MCF 10A (cell line): ENCODE data around the gene MELTF. TPM values are rescaled to one million over a fixed set of nuclear protein-coding genes. Genes with fewer than 3 reads are reported as not detected.

ENCODE experiments used
- BruUV-seq: library from RNA; stranded (reverse); fragments of 400-500 nt; replicated peaks from 2 replicates; lab custom pipeline; 2021; lab: Mats Ljungman, UMichigan
- CTCF ChIA-PET: fragments of 300-600 bp; sonication (Branson Sonifier 250); formaldehyde crosslinking; extraction: SDS; loops from one replicate; lab custom pipeline; 2021; ENCODE audit warnings: antibody characterized with exemption, inconsistent platforms; lab: Yijun Ruan, JAX
- POLR2A ChIA-PET: fragments of 300-600, 350-650 bp; sonication (Branson Sonifier 250); formaldehyde crosslinking; extraction: SDS; loops from one replicate; lab custom pipeline; 2020; ENCODE audit warnings: antibody characterized with exemption, inconsistent platforms; lab: Yijun Ruan, JAX
- DNase-seq: peaks from one replicate; pipeline ENCODE4 v3.0.0-alpha.2; 2018; ENCODE audit not compliant: unreplicated experiment
- H3K27ac Mint-ChIP-seq: one replicate; pipeline ENCODE4 v1.8.0; 2022; ENCODE audit warnings: mild to moderate bottlenecking, low read depth, mixed read lengths; ENCODE audit not compliant: unreplicated experiment
- H3K27me3 Mint-ChIP-seq: one replicate; pipeline ENCODE4 v1.8.0; 2022; ENCODE audit warnings: mixed read lengths; ENCODE audit not compliant: insufficient read depth, unreplicated experiment
- H3K36me3 Mint-ChIP-seq: one replicate; pipeline ENCODE4 v1.8.0; 2022; ENCODE audit warnings: mild to moderate bottlenecking, moderate library complexity, mixed read lengths; ENCODE audit not compliant: insufficient read depth, unreplicated experiment
- H3K4me1 Mint-ChIP-seq: one replicate; pipeline ENCODE4 v1.8.0; 2022; ENCODE audit warnings: mixed read lengths; ENCODE audit not compliant: insufficient read depth, unreplicated experiment
- H3K4me3 Mint-ChIP-seq: one replicate; pipeline ENCODE4 v1.8.0; 2022; ENCODE audit warnings: mild to moderate bottlenecking, moderate library complexity, mixed read lengths; ENCODE audit not compliant: unreplicated experiment
- H3K9me3 Mint-ChIP-seq: one replicate; pipeline ENCODE4 v1.8.0; 2022; ENCODE audit warnings: mixed read lengths; ENCODE audit not compliant: unreplicated experiment
- intact Hi-C: fragments of 100-400 bp; cut with micrococcal nuclease; formaldehyde crosslinking; loops from 2 replicates; pipeline ENCODE4 v1.14.1; 2022
- total RNA-seq: library from RNA; stranded (reverse); gene quantifications from 2 replicates; pipeline ENCODE4 v1.2.3, GENCODE V29; 2022
- TF ChIP-seq, protein P1 (sequence below): fragments of 200-600 bp; IDR thresholded peaks from one replicate; pipeline ENCODE4 v1.8.0; 2022; ENCODE audit warnings: antibody characterized with exemption, mild to moderate bottlenecking; ENCODE audit not compliant: unreplicated experiment

The MELTF gene
- total RNA-seq, 1 experiment from 2014 or later = 9.1 TPM

- peaks cover 5% of the 10 kb centered on the region for H3K36me3 Mint-ChIP-seq
- ChIA-PET CTCF (no interaction called here), POLR2A (interaction anchor here (3.8 kb wide), 1 partner anchor 25 kb away, joined by 30 read pairs; the partner anchor contains the start of gene NCBP2)
- H3K27me3 Mint-ChIP-seq = no peaks in the 10 kb centered on the region
- H3K4me1 Mint-ChIP-seq = no peaks in the 10 kb centered on the region
- intact Hi-C loops = no loop called here
- H3K4me3 Mint-ChIP-seq = peak overlapping the region; percentile 73
- no peaks in the 10 kb centered on the region for H3K9me3 Mint-ChIP-seq
- TSS peak; percentile 34 for BruUV-seq
- no peak for DNase-seq
- TF ChIP-seq, protein P1, sequence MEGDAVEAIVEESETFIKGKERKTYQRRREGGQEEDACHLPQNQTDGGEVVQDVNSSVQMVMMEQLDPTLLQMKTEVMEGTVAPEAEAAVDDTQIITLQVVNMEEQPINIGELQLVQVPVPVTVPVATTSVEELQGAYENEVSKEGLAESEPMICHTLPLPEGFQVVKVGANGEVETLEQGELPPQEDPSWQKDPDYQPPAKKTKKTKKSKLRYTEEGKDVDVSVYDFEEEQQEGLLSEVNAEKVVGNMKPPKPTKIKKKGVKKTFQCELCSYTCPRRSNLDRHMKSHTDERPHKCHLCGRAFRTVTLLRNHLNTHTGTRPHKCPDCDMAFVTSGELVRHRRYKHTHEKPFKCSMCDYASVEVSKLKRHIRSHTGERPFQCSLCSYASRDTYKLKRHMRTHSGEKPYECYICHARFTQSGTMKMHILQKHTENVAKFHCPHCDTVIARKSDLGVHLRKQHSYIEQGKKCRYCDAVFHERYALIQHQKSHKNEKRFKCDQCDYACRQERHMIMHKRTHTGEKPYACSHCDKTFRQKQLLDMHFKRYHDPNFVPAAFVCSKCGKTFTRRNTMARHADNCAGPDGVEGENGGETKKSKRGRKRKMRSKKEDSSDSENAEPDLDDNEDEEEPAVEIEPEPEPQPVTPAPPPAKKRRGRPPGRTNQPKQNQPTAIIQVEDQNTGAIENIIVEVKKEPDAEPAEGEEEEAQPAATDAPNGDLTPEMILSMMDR = no peak
- no peak overlapping the region for H3K27ac Mint-ChIP-seq
Observed at GRCh38 chr3:196967412-196968232, 62.0 kb downstream of the MELTF start.

- POLR2A ChIA-PET = no interaction called here
- CTCF ChIA-PET = no interaction called here
- no peak overlapping the region for H3K4me3 Mint-ChIP-seq
- intact Hi-C loops = no loop called here
- H3K27me3 Mint-ChIP-seq = no peaks in the 10 kb centered on the region
- no TSS peak for BruUV-seq
- no peak overlapping the region for H3K27ac Mint-ChIP-seq
- H3K4me1 Mint-ChIP-seq = no peaks in the 10 kb centered on the region
- TF ChIP-seq, protein P1 = no peak
- peaks cover 5% of the 10 kb centered on the region for H3K36me3 Mint-ChIP-seq
- DNase-seq = no peak
- H3K9me3 Mint-ChIP-seq = no peaks in the 10 kb centered on the region
Observed at GRCh38 chr3:196966526-196967401, 62.9 kb downstream of the MELTF start.

DNA sequence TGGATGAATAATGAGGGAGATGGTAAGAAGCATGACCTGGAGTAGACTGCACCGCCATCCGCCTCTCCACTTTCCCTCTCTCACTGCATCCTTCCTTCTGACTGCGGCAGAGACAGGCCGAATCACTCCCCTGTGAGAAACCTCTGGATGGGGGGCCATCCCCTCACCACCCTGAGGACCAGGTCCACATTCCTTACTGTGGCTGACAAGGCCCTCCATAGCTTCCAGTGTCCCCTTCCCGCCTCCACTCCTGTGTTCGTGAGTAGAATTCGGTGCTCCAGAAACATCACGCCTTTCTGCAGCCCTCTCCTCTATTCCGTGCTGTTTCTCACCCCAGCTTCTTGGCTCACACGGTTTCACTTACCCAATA is 63.8 kb downstream of the MELTF start:
- H3K4me1 Mint-ChIP-seq = no peaks in the 10 kb centered on the region
- TF ChIP-seq, protein P1 = no peak
- H3K27ac Mint-ChIP-seq = no peak overlapping the region
- intact Hi-C loops = no loop called here
- no peaks in the 10 kb centered on the region for H3K27me3 Mint-ChIP-seq
- ChIA-PET POLR2A (no interaction called here), CTCF (interaction anchor here (1.0 kb wide), 1 partner anchor 357 kb away, joined by 3 read pairs; no protein-coding TSS in a partner anchor)
- peaks cover 5% of the 10 kb centered on the region for H3K36me3 Mint-ChIP-seq
- no peaks in the 10 kb centered on the region for H3K9me3 Mint-ChIP-seq
- no TSS peak for BruUV-seq
- H3K4me3 Mint-ChIP-seq = no peak overlapping the region
- DNase-seq = no peak
